ENCODE results near the gene LUC7L3. TPM values are rescaled to one million over a fixed set of nuclear protein-coding genes. Genes with fewer than 3 reads are reported as not detected.

The LUC7L3 gene
- total RNA-seq, 1 experiment from 2014 or later, result 154 TPM

GRCh38 chr17:50735287-50735686 is 15.9 kb downstream of the LUC7L3 start:
- H3K4me2 ChIP-seq (ENCODE audit: insufficient read depth, insufficient read length, low read length), result no peak overlapping the region
- peaks cover 12% of the 10 kb centered on the region for H3K79me1 ChIP-seq (ENCODE audit: insufficient read depth, low read depth, low read length, poor library complexity, severe bottlenecking)
- no peak overlapping the region for H3T11ph ChIP-seq (ENCODE audit: low read length)
- no peak for TF ChIP-seq CTCF (conservative IDR thresholded peaks at IDR 0.05)
- H3K79me2 ChIP-seq (ENCODE audit: insufficient read depth, low read length), result peaks cover 45% of the 10 kb centered on the region
- no peak overlapping the region for H3K4ac ChIP-seq (ENCODE audit: low read depth, low read length)
- H2BK120ac ChIP-seq (ENCODE audit: low read depth, low read length, poor library complexity, severe bottlenecking), result no peak overlapping the region
- H4K91ac ChIP-seq (ENCODE audit: insufficient read length, low read depth, low read length), result no peak overlapping the region
- H2BK20ac ChIP-seq (ENCODE audit: low read depth, low read length, poor library complexity, severe bottlenecking), result no peak overlapping the region
- no peaks in the 10 kb centered on the region for H3K27me3 ChIP-seq (ENCODE audit: insufficient read depth, low read length)
- no peak overlapping the region for H4K5ac ChIP-seq (ENCODE audit: insufficient read length, low read depth, low read length)
- no peak overlapping the region for H2AK5ac ChIP-seq (ENCODE audit: insufficient read length, low read length)
- H3K9me3 ChIP-seq (ENCODE audit: control insufficient read depth, low read depth, low read length), result no peaks in the 10 kb centered on the region
- Mint-ChIP-seq H3K9me3 (no peaks in the 10 kb centered on the region), H3K27ac (no peak overlapping the region; a peak in 1 of 7 replicates), H3K4me3 (no peak overlapping the region), H3K36me3 (ENCODE audit: insufficient read depth in 1 of 3, low read depth in 3 of 3) (peaks cover 10 to 45% (median 34%) of the 10 kb centered on the region in 3 experiments; a peak in 6 of 7 replicates), H3K27me3 (ENCODE audit: low read depth) (no peaks in the 10 kb centered on the region), H3K4me1 (peaks cover 2 to 9% of the 10 kb centered on the region in 2 experiments; a peak in 2 of 4 replicates)
- H2BK5ac ChIP-seq (ENCODE audit: insufficient read length, low read length), result no peak overlapping the region
- no peak overlapping the region for H3K18ac ChIP-seq (ENCODE audit: insufficient read length, low read depth, low read length)
- no peak overlapping the region for H3K23ac ChIP-seq (ENCODE audit: insufficient read length, low read depth, low read length)
- no peak overlapping the region for H2BK15ac ChIP-seq (ENCODE audit: low read depth, low read length)
- no peaks in the 10 kb centered on the region for H3K23me2 ChIP-seq (ENCODE audit: insufficient read length, low read depth, low read length, poor library complexity, severe bottlenecking)
- H3K14ac ChIP-seq (ENCODE audit: insufficient read depth, low read length), result no peak overlapping the region
- DNase-seq, result no peak
- WGBS (ENCODE audit: extremely low coverage, insufficient read length, low lambda C conversion rate), result no CpG with 5 or more reads among the region's 3 CpGs
- H3K4me1 ChIP-seq (ENCODE audit: insufficient read depth, low read length), result no peaks in the 10 kb centered on the region
- H4K20me1 ChIP-seq (ENCODE audit: control insufficient read depth, insufficient read depth, insufficient read length), result no peaks in the 10 kb centered on the region
- H2BK12ac ChIP-seq (ENCODE audit: insufficient read length, low read depth, low read length), result no peak overlapping the region
- H2AFZ ChIP-seq (ENCODE audit: low read length), result no peak overlapping the region
- H3K56ac ChIP-seq (ENCODE audit: insufficient read length, low read depth, low read length), result no peak overlapping the region
- H3K9ac ChIP-seq (ENCODE audit: extremely low read depth, insufficient read length, low read length), result no peak overlapping the region
- no peak overlapping the region for H4K8ac ChIP-seq (replicated peaks; ENCODE audit: insufficient read length, low read depth, low read length)
- H3K27ac ChIP-seq (ENCODE audit: insufficient read length, low read depth, low read length), result no peak overlapping the region
